Trophoblast cell (in vitro differentiated cells and primary cell): Measurements from ENCODE around the gene TMBIM1.

Experiments used
- DNase-seq, 2 donors: peaks; one replicate each; pipeline ENCODE4 v3.0.0-alpha.2; 2016
- H2AFZ ChIP-seq: 2 replicates; pipeline ENCODE4 v1.6.1; 2013; ENCODE audit warnings: low read length, moderate library complexity, mild to moderate bottlenecking; ENCODE audit not compliant: insufficient read depth, poor library complexity
- H2AK5ac ChIP-seq: 2 replicates; pipeline ENCODE4 v1.6.1; 2013; ENCODE audit warnings: mild to moderate bottlenecking, low read length
- H2BK120ac ChIP-seq: 2 replicates; pipeline ENCODE4 v1.6.1; 2013; ENCODE audit warnings: low read length, mild to moderate bottlenecking, moderate library complexity; ENCODE audit not compliant: insufficient read depth, poor library complexity
- H2BK12ac ChIP-seq: 2 replicates; pipeline ENCODE4 v1.6.1; 2013; ENCODE audit warnings: mild to moderate bottlenecking, low read length, moderate library complexity
- H2BK5ac ChIP-seq: 2 replicates; pipeline ENCODE4 v1.6.1; 2013; ENCODE audit warnings: low read length, low read depth, moderate library complexity, mild to moderate bottlenecking; ENCODE audit not compliant: poor library complexity
- H3K14ac ChIP-seq: 2 replicates; pipeline ENCODE4 v1.6.1; 2013; ENCODE audit warnings: mild to moderate bottlenecking, low read length
- H3K18ac ChIP-seq: 2 replicates; pipeline ENCODE4 v1.6.1; 2013; ENCODE audit warnings: mild to moderate bottlenecking, low read length
- H3K23ac ChIP-seq: 2 replicates; pipeline ENCODE4 v1.6.1; 2013; ENCODE audit warnings: low read length
- H3K27ac ChIP-seq: 2 replicates; pipeline ENCODE4 v1.5.1; 2013; ENCODE audit warnings: low read depth, mild to moderate bottlenecking, inconsistent platforms, low read length, moderate library complexity
- H3K27me3 ChIP-seq: 2 replicates; pipeline ENCODE4 v1.6.1; 2013; ENCODE audit warnings: inconsistent platforms, mild to moderate bottlenecking, low read length, moderate library complexity; ENCODE audit not compliant: insufficient read depth
- H3K36me3 ChIP-seq, 2 experiments: 1 replicate in 1 of 2; 2 replicates in 1 of 2; pipeline ENCODE4 v1.6.1; 2013; ENCODE audit warnings: low read length in 2 of 2, mild to moderate bottlenecking in 2 of 2, moderate library complexity in 1 of 2; ENCODE audit not compliant: insufficient read depth in 2 of 2, control insufficient read depth in 1 of 2
- H3K4ac ChIP-seq: 2 replicates; pipeline ENCODE4 v1.6.1; 2013; ENCODE audit warnings: low read depth, mild to moderate bottlenecking, low read length, moderate library complexity
- H3K4me1 ChIP-seq, 2 experiments: 1 replicate in 1 of 2; 2 replicates in 1 of 2; pipeline ENCODE4 v1.6.1; 2013; ENCODE audit warnings: low read length in 2 of 2, mild to moderate bottlenecking in 2 of 2, moderate library complexity in 1 of 2; ENCODE audit not compliant: insufficient read depth in 2 of 2, control insufficient read depth in 1 of 2
- H3K4me2 ChIP-seq: 2 replicates; pipeline ENCODE4 v1.6.1; 2013; ENCODE audit warnings: inconsistent platforms, mild to moderate bottlenecking, low read length, moderate library complexity
- H3K4me3 ChIP-seq: 2 replicates; pipeline ENCODE4 v1.5.1; 2013; ENCODE audit warnings: mild to moderate bottlenecking, low read depth, low read length, inconsistent platforms
- H3K79me1 ChIP-seq: one replicate; pipeline ENCODE4 v1.6.1; 2013; ENCODE audit warnings: low read length
- H3K79me2 ChIP-seq: 2 replicates; pipeline ENCODE4 v1.6.1; 2013; ENCODE audit warnings: low read length, mild to moderate bottlenecking; ENCODE audit not compliant: control insufficient read depth, insufficient read depth, poor library complexity
- H3K9ac ChIP-seq: 2 replicates; pipeline ENCODE4 v1.6.1; 2013; ENCODE audit warnings: mild to moderate bottlenecking, low read length
- H3K9me3 ChIP-seq: 2 replicates; pipeline ENCODE4 v1.6.1; 2013; ENCODE audit warnings: low read depth, mild to moderate bottlenecking, control low read depth, inconsistent platforms, low read length; ENCODE audit not compliant: insufficient read depth
- H4K12ac ChIP-seq: 2 replicates; pipeline ENCODE4 v1.6.1; 2013; ENCODE audit warnings: low read depth, mild to moderate bottlenecking, low read length, moderate library complexity
- H4K8ac ChIP-seq: 2 replicates; pipeline ENCODE4 v1.6.1; 2013; ENCODE audit warnings: low read depth, mild to moderate bottlenecking, low read length, moderate library complexity
- H4K91ac ChIP-seq: one replicate; pipeline ENCODE4 v1.6.1; 2013; ENCODE audit warnings: low read depth, mild to moderate bottlenecking, low read length, moderate library complexity
- WGBS: extraction: QIAGEN DNeasy Blood & Tissue Kit; methylation state at CpG from one replicate; pipeline ENCODE4 v1.1.7; 2013; ENCODE audit warnings: missing lambda C conversion rate; ENCODE audit not compliant: insufficient read length, insufficient coverage; ENCODE audit errors: extremely low coverage; 5-methylcytosine and 5-hydroxymethylcytosine counted together

The TMBIM1 gene

GRCh38 chr2:218266316-218266979 lies 25.9 kb downstream of the TMBIM1 start:
- Histone ChIP-seq H2BK12ac (no peak overlapping the region), H2BK120ac (no peak overlapping the region), H3K27ac (no peak overlapping the region), H3K36me3 (peaks cover 47 to 49% of the 10 kb centered on the region in 2 experiments), H4K8ac (no peak overlapping the region), H3K79me1 (peaks cover 6% of the 10 kb centered on the region), H3K79me2 (peaks cover 9% of the 10 kb centered on the region), H3K4ac (no peak overlapping the region), H2AK5ac (no peak overlapping the region), H3K4me2 (no peak overlapping the region), H4K91ac (no peak overlapping the region), H2BK5ac (no peak overlapping the region), H4K12ac (no peak overlapping the region), H3K4me1 (peaks cover 5 to 13% of the 10 kb centered on the region in 2 experiments), H2AFZ (no peak overlapping the region), H3K4me3 (no peak overlapping the region), H3K27me3 (no peaks in the 10 kb centered on the region), H3K14ac (no peak overlapping the region), H3K23ac (no peak overlapping the region), H3K18ac (no peak overlapping the region), H3K9ac (no peak overlapping the region), H3K9me3 (no peaks in the 10 kb centered on the region)
- no peak for DNase-seq
- no CpG with 5 or more reads among the region's 15 CpGs for WGBS

DNA sequence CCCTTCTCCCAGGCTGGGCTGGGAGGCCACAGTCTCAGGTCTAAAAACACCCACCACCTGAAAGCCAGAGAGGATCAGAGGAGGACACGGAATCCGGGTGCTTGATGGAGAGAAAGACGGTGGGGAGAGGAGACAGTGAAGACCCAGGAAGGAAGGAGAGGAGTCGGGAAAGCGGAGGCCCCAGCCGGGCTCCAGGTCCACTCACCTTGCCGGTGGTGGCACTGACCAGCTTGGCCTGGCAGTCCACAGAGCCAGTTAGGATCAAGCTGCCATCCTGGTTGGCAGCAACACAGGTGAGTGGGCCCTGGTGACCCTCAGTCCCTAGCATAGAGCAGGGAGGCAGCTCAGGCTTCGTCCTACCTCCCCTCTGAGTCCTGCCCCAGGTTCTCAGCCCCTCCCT lies 26.7 kb downstream of the TMBIM1 start:
- Histone ChIP-seq H3K27me3 (no peaks in the 10 kb centered on the region), H3K9me3 (no peaks in the 10 kb centered on the region), H3K23ac (no peak overlapping the region), H3K27ac (no peak overlapping the region), H3K9ac (no peak overlapping the region), H3K18ac (no peak overlapping the region), H2AFZ (no peak overlapping the region), H4K12ac (no peak overlapping the region), H4K91ac (no peak overlapping the region), H2BK5ac (no peak overlapping the region), H3K4ac (no peak overlapping the region), H2BK12ac (no peak overlapping the region), H2AK5ac (no peak overlapping the region), H4K8ac (no peak overlapping the region), H3K4me2 (no peak overlapping the region), H3K4me3 (no peak overlapping the region), H3K79me1 (peaks cover 6% of the 10 kb centered on the region), H3K79me2 (peaks cover 9% of the 10 kb centered on the region), H3K4me1 (peaks cover 3 to 15% of the 10 kb centered on the region in 2 experiments), H3K36me3 (peaks cover 47 to 49% of the 10 kb centered on the region in 2 experiments), H3K14ac (no peak overlapping the region), H2BK120ac (no peak overlapping the region)
- no CpG with 5 or more reads among the region's 8 CpGs for WGBS
- DNase-seq, result no peak

- Histone ChIP-seq H2BK12ac (no peak overlapping the region), H3K23ac (no peak overlapping the region), H3K79me1 (peaks cover 3% of the 10 kb centered on the region), H3K4me1 (peaks cover 9 to 22% of the 10 kb centered on the region in 2 experiments), H3K4me3 (no peak overlapping the region), H2BK120ac (no peak overlapping the region), H3K27me3 (no peaks in the 10 kb centered on the region), H4K91ac (no peak overlapping the region), H3K9ac (no peak overlapping the region), H3K36me3 (peaks cover 47 to 49% of the 10 kb centered on the region in 2 experiments), H3K27ac (no peak overlapping the region), H3K18ac (no peak overlapping the region), H3K9me3 (no peaks in the 10 kb centered on the region), H3K4ac (no peak overlapping the region), H2BK5ac (no peak overlapping the region), H2AK5ac (no peak overlapping the region), H3K79me2 (peaks cover 8% of the 10 kb centered on the region), H3K14ac (no peak overlapping the region), H3K4me2 (no peak overlapping the region), H2AFZ (no peak overlapping the region), H4K12ac (no peak overlapping the region), H4K8ac (no peak overlapping the region)
- no CpG with 5 or more reads among the region's 22 CpGs for WGBS
- no peak for DNase-seq
Measured at GRCh38 chr2:218264773-218265561, 27.3 kb downstream of the TMBIM1 start.

DNA sequence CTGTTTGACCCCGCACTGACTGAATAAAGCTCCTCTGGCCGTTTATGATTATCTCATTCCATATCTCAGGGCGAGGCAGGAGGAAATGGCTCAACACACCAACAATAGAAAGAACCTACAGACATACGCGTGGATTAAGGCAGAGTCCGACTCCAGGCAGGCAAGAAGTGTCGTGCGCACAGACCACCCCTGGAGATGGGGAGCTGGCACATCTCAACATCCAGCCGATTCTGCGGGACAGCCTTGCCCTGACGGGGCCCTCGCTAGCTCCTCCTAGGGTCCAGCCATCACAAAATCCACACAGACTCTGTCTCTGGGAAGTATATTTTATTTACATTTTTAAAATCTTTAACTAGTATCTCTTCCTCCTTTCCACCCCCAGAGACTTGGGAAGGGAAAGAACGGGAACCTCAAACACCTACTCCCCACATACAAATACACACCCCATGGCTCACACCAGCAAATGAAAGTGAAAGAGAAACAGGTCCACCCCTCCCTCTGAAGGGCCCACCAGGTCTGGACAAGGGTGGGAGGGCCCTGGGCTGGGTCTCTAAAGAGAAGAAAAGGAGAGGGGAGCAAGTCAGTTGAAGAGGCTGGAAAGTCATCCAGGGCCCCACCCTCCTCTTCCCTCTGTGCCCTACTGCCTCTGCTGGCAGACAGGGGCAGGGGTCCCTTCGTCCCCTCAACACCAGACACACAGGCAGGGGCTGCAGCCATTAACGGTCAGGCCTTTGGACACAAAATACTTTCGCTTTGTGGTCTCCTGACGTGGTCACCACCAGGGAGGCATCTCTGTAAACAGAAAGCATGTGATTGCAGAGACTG lies 28.3 kb downstream of the TMBIM1 start:
- no peak overlapping the region for H3K27ac ChIP-seq
- peaks cover 6% of the 10 kb centered on the region for H3K79me1 ChIP-seq
- DNase-seq, result no peak
- peaks cover 47 to 49% of the 10 kb centered on the region in 2 experiments for H3K36me3 ChIP-seq
- no peak overlapping the region for H3K14ac ChIP-seq
- no peak overlapping the region for H3K23ac ChIP-seq
- H4K91ac ChIP-seq, result no peak overlapping the region
- H3K4me1 ChIP-seq, result peaks cover 15 to 26% of the 10 kb centered on the region in 2 experiments
- H3K9me3 ChIP-seq, result no peaks in the 10 kb centered on the region
- no CpG with 5 or more reads among the region's 17 CpGs for WGBS
- H3K4me3 ChIP-seq, result no peak overlapping the region
- H2BK5ac ChIP-seq, result no peak overlapping the region
- H4K12ac ChIP-seq, result no peak overlapping the region
- H3K18ac ChIP-seq, result no peak overlapping the region
- no peaks in the 10 kb centered on the region for H3K27me3 ChIP-seq
- H2BK12ac ChIP-seq, result no peak overlapping the region
- H3K79me2 ChIP-seq, result no peaks in the 10 kb centered on the region
- no peak overlapping the region for H3K9ac ChIP-seq
- no peak overlapping the region for H3K4ac ChIP-seq
- H2BK120ac ChIP-seq, result no peak overlapping the region
- no peak overlapping the region for H2AFZ ChIP-seq
- no peak overlapping the region for H4K8ac ChIP-seq
- no peak overlapping the region for H3K4me2 ChIP-seq
- H2AK5ac ChIP-seq, result no peak overlapping the region
